MCF 10A (cell line): ENCODE data around the gene ALKBH3. TPM values are rescaled to one million over a fixed set of nuclear protein-coding genes. Genes with fewer than 3 reads are reported as not detected.
A peak's percentile ranks its signal among the peaks of the same experiment; 100 is the strongest.

Experiments
- BruUV-seq: library from RNA; stranded (reverse); fragments of 400-500 nt; replicated peaks from 2 replicates; lab custom pipeline; 2021; lab: Mats Ljungman, UMichigan
- CTCF ChIA-PET: fragments of 300-600 bp; sonication (Branson Sonifier 250); formaldehyde crosslinking; extraction: SDS; loops from one replicate; lab custom pipeline; 2021; ENCODE audit warnings: antibody characterized with exemption, inconsistent platforms; lab: Yijun Ruan, JAX
- POLR2A ChIA-PET: fragments of 300-600, 350-650 bp; sonication (Branson Sonifier 250); formaldehyde crosslinking; extraction: SDS; loops from one replicate; lab custom pipeline; 2020; ENCODE audit warnings: antibody characterized with exemption, inconsistent platforms; lab: Yijun Ruan, JAX
- DNase-seq: peaks from one replicate; pipeline ENCODE4 v3.0.0-alpha.2; 2018; ENCODE audit not compliant: unreplicated experiment
- H3K27ac Mint-ChIP-seq: one replicate; pipeline ENCODE4 v1.8.0; 2022; ENCODE audit warnings: mild to moderate bottlenecking, low read depth, mixed read lengths; ENCODE audit not compliant: unreplicated experiment
- H3K27me3 Mint-ChIP-seq: one replicate; pipeline ENCODE4 v1.8.0; 2022; ENCODE audit warnings: mixed read lengths; ENCODE audit not compliant: insufficient read depth, unreplicated experiment
- H3K36me3 Mint-ChIP-seq: one replicate; pipeline ENCODE4 v1.8.0; 2022; ENCODE audit warnings: mild to moderate bottlenecking, moderate library complexity, mixed read lengths; ENCODE audit not compliant: insufficient read depth, unreplicated experiment
- H3K4me1 Mint-ChIP-seq: one replicate; pipeline ENCODE4 v1.8.0; 2022; ENCODE audit warnings: mixed read lengths; ENCODE audit not compliant: insufficient read depth, unreplicated experiment
- H3K4me3 Mint-ChIP-seq: one replicate; pipeline ENCODE4 v1.8.0; 2022; ENCODE audit warnings: mild to moderate bottlenecking, moderate library complexity, mixed read lengths; ENCODE audit not compliant: unreplicated experiment
- H3K9me3 Mint-ChIP-seq: one replicate; pipeline ENCODE4 v1.8.0; 2022; ENCODE audit warnings: mixed read lengths; ENCODE audit not compliant: unreplicated experiment
- CTCF ChIP-seq: fragments of 200-600 bp; IDR thresholded peaks from one replicate; pipeline ENCODE4 v1.8.0; 2022; ENCODE audit warnings: antibody characterized with exemption, mild to moderate bottlenecking; ENCODE audit not compliant: unreplicated experiment
- intact Hi-C: fragments of 100-400 bp; cut with micrococcal nuclease; formaldehyde crosslinking; loops from 2 replicates; pipeline ENCODE4 v1.14.1; 2022
- total RNA-seq: library from RNA; stranded (reverse); gene quantifications from 2 replicates; pipeline ENCODE4 v1.2.3, GENCODE V29; 2022

ALKBH3 gene
- total RNA-seq, 1 experiment from 2014 or later = 76.2 TPM

- intact Hi-C loops = loop anchor here (1.0 to 10.0 kb wide), 4 partner anchors 24 to 117 kb away; no protein-coding TSS in a partner anchor
- Mint-ChIP-seq H3K9me3 (no peaks in the 10 kb centered on the region), H3K27me3 (peaks cover 58% of the 10 kb centered on the region), H3K4me3 (peak overlapping the region; percentile 80), H3K27ac (no peak overlapping the region), H3K36me3 (no peaks in the 10 kb centered on the region), H3K4me1 (peaks cover 12% of the 10 kb centered on the region)
- TF ChIP-seq CTCF = no peak
- DNase-seq = peak; percentile 42
- BruUV-seq = no TSS peak
- ChIA-PET CTCF (interaction anchor here (0.6 to 5.3 kb wide), 13 partner anchors 11 to 154 kb away, joined by 3 to 51 read pairs (median 4); partner anchors contain the start of gene ACCS), POLR2A (interaction anchor here (1.2 to 1.7 kb wide), 2 partner anchors 24 to 54 kb away, joined by 3 to 4 read pairs; no protein-coding TSS in a partner anchor)
These were observed 63.5 kb downstream of the ALKBH3 start for GRCh38 chr11:43943931-43944751.

- peak overlapping the region; percentile 80 for H3K4me3 Mint-ChIP-seq
- BruUV-seq = no TSS peak
- no peaks in the 10 kb centered on the region for H3K9me3 Mint-ChIP-seq
- DNase-seq = peak; percentile 59
- intact Hi-C loops = loop anchor here (1.0 to 10.0 kb wide), 4 partner anchors 25 to 118 kb away; no protein-coding TSS in a partner anchor
- H3K4me1 Mint-ChIP-seq = peaks cover 12% of the 10 kb centered on the region
- H3K27me3 Mint-ChIP-seq = peaks cover 58% of the 10 kb centered on the region
- TF ChIP-seq CTCF = peak; percentile 92
- ChIA-PET POLR2A (interaction anchor here (1.2 to 1.9 kb wide), 2 partner anchors 24 to 55 kb away, joined by 3 to 6 read pairs; no protein-coding TSS in a partner anchor), CTCF (interaction anchor here (0.6 to 5.3 kb wide), 25 partner anchors 8 to 155 kb away, joined by 3 to 51 read pairs (median 4); no protein-coding TSS in a partner anchor)
- H3K36me3 Mint-ChIP-seq = no peaks in the 10 kb centered on the region
- no peak overlapping the region for H3K27ac Mint-ChIP-seq
These were observed 64.2 kb downstream of the ALKBH3 start for GRCh38 chr11:43944761-43945311.

- no TSS peak for BruUV-seq
- Mint-ChIP-seq H3K27me3 (peaks cover 48% of the 10 kb centered on the region), H3K4me1 (peaks cover 6% of the 10 kb centered on the region), H3K9me3 (no peaks in the 10 kb centered on the region), H3K27ac (no peak overlapping the region), H3K4me3 (no peak overlapping the region), H3K36me3 (no peaks in the 10 kb centered on the region)
- no peak for DNase-seq
- TF ChIP-seq CTCF = peak; percentile 18
- CTCF ChIA-PET = interaction anchor here (0.7 to 5.3 kb wide), 8 partner anchors 9 to 110 kb away, joined by 3 to 51 read pairs (median 3); no protein-coding TSS in a partner anchor
- intact Hi-C loops = loop anchor here (10.0 kb wide), 1 partner anchor 88 kb away; no protein-coding TSS in a partner anchor
- POLR2A ChIA-PET = no interaction called here
These were observed 66.4 kb downstream of the ALKBH3 start for GRCh38 chr11:43947003-43947500.
